ENCODE measurements around the gene SWI5. TPM values are rescaled to one million over a fixed set of nuclear protein-coding genes. Genes with fewer than 3 reads are reported as not detected.

Gene SWI5
- total RNA-seq, 4 donors from 2014 or later: 18.2 to 27.5 (median 24.5) TPM

GRCh38 chr9:128244837-128245231 lies 31.2 kb upstream of the SWI5 start:
- peaks cover 0 to 21% (median 12%) of the 10 kb centered on the region in 3 donors for H3K4me1 ChIP-seq
- H3K9me3 ChIP-seq: no peaks in the 10 kb centered on the region
- peak overlapping the region; percentile 6 to 45 for H3K4me3 ChIP-seq
- WGBS, 2 donors (ENCODE audit: low coverage in 1 of 2): no CpG with 5 or more reads among the region's 18 CpGs
- H3K27me3 ChIP-seq: peaks cover 18% of the 10 kb centered on the region
- TF ChIP-seq POLR2AphosphoS5 (IDR thresholded peaks at IDR 0.05): peak; percentile 20
- peak in 1 of 2 donors; percentile 30 for TF ChIP-seq POLR2A (IDR thresholded peaks at IDR 0.05)
- TF ChIP-seq CTCF (IDR thresholded peaks at IDR 0.05): no peak
- no peak for TF ChIP-seq EP300 (IDR thresholded peaks at IDR 0.05)
- peak overlapping the region in 3 of 4 donors; percentile 72 to 81 (median 73) for H3K27ac ChIP-seq
- no peaks in the 10 kb centered on the region for H3K36me3 ChIP-seq
- ATAC-seq: peak; percentile 85

- TF ChIP-seq EP300 (IDR thresholded peaks at IDR 0.05) (no peak), POLR2AphosphoS5 (IDR thresholded peaks at IDR 0.05) (no peak), POLR2A (IDR thresholded peaks at IDR 0.05) (no peak), CTCF (IDR thresholded peaks at IDR 0.05) (no peak)
- Histone ChIP-seq H3K27me3 (peaks cover 25% of the 10 kb centered on the region), H3K36me3 (no peaks in the 10 kb centered on the region), H3K4me3 (peak overlapping the region in 1 of 2 donors; percentile 45), H3K9me3 (no peaks in the 10 kb centered on the region), H3K27ac (peak overlapping the region in 3 of 4 donors; percentile 72 to 81 (median 73)), H3K4me1 (peaks cover 0 to 27% (median 12%) of the 10 kb centered on the region in 3 donors)
- 7 to 60% methylated on average over 2 to 7 of the region's 13 CpGs for WGBS, 2 donors (ENCODE audit: low coverage in 1 of 2)
- no peak for ATAC-seq
Observed at GRCh38 chr9:128245421-128246151, 30.5 kb upstream of the SWI5 start.

DNA sequence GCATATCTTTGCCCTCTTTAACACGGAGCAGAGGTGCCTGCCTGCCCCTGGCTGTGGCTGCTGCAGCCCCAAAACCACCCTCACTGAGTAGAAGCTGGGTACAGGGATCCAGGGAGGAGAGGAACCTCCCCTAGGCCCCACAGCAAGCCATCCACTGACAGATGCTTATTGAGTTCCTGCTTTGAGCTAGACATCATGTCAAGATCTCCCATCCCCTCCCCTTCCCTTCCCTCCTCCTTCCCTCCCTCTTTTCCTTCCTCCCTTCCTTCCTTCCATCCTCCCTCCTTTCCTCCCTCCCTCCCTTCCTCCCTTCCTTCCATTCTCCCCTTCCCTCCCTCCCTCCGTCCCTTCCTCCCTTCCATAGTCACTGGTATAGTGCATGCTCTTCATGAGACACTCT lies 29.6 kb upstream of the SWI5 start:
- Histone ChIP-seq H3K4me3 (no peak overlapping the region), H3K27ac (peak overlapping the region in 3 of 4 donors; percentile 5 to 81 (median 43)), H3K4me1 (peaks cover 0 to 36% (median 17%) of the 10 kb centered on the region in 3 donors), H3K9me3 (no peaks in the 10 kb centered on the region), H3K27me3 (peaks cover 34% of the 10 kb centered on the region), H3K36me3 (no peaks in the 10 kb centered on the region)
- WGBS, 2 donors (ENCODE audit: low coverage in 1 of 2): 40 to 43% methylated on average over 1 of the region's 2 CpGs
- no peak for ATAC-seq
- TF ChIP-seq CTCF (IDR thresholded peaks at IDR 0.05) (no peak), POLR2AphosphoS5 (IDR thresholded peaks at IDR 0.05) (no peak), POLR2A (IDR thresholded peaks at IDR 0.05) (no peak), EP300 (IDR thresholded peaks at IDR 0.05) (no peak)

DNA sequence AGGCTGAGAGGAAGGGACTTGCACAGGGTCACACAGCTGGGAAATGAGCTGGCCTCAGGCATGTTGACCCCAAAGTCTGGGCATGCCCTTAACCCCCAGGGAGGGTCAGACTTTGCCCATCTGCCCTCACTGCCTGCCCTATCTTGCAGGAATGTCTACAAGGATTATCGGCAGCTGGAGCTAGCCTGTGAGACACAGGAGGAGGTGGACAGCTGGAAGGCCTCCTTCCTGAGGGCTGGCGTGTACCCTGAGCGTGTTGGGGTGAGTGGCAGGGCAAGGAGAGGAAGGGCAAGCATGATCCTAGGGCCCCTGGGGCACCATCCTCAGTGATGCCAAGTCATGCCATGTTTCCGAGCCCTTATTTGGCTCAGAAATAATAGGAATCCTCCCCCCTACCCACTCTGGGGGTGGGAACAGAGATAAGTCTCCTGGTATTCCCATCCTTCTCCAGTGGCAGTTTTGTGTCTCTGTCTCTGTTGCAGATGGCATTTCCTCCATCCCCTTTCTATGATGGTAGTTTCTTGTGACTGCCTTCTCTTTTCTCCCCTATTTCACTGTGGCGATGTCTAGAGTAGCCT lies 28.8 kb upstream of the SWI5 start:
- TF ChIP-seq CTCF (IDR thresholded peaks at IDR 0.05) (no peak), EP300 (IDR thresholded peaks at IDR 0.05) (no peak), POLR2A (IDR thresholded peaks at IDR 0.05) (no peak), POLR2AphosphoS5 (IDR thresholded peaks at IDR 0.05) (no peak)
- Histone ChIP-seq H3K9me3 (no peaks in the 10 kb centered on the region), H3K4me1 (peaks cover 0 to 42% (median 17%) of the 10 kb centered on the region in 3 donors), H3K27ac (no peak overlapping the region), H3K4me3 (no peak overlapping the region), H3K27me3 (peaks cover 41% of the 10 kb centered on the region), H3K36me3 (no peaks in the 10 kb centered on the region)
- 80 to 83% methylated on average over 1 to 2 of the region's 5 CpGs for WGBS, 2 donors (ENCODE audit: low coverage in 1 of 2)
- ATAC-seq: no peak
